DMS79 treated with DMSO at 0.1 percent for 48 hours (cell line): Measurements from ENCODE around the gene ITPKB.
"Not testable (repeated sequence)": the region's sequence is repeated elsewhere in the genome, so short reads cannot be mapped to it uniquely, and the experiment has no call there.

Experiments
- DNase-seq: peaks from one replicate; lab custom pipeline; 2025; lab: John Stamatoyannopoulos, UW

Gene ITPKB

DNA sequence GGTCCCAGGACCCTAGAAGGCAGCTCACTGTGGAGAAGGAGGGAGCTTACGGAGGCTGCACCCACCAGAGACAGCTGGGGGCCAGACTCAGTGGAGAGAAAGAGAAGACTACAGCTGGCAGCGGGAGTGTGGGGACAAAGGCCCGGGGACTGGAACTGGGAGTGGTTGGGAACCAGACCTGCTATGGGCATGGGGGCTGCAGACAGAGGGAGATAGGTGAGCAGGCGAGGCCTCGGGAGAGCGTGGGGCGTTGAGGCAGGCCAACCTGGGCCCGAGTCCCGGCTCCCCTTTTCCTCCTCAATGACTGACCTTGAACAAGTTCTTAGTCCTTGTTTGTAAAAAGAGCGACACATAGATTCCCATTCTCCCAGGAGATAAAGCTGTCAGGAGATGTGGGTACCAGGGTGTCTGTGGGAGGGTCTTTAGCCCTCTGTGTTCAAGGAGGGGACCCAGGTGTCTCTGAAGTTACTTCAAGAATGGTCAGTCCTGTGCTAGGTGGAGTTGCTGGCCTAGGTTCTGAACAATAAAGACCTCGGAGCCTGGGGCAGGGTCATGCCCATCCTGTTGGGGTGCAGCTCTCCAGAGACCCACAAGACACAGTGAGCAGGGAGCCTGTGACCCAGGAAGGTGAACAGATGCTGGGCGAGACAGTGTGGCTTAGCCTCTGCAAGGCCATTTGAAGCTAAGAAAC is 87.9 kb downstream of the ITPKB start:
- no peak for DNase-seq

DNA sequence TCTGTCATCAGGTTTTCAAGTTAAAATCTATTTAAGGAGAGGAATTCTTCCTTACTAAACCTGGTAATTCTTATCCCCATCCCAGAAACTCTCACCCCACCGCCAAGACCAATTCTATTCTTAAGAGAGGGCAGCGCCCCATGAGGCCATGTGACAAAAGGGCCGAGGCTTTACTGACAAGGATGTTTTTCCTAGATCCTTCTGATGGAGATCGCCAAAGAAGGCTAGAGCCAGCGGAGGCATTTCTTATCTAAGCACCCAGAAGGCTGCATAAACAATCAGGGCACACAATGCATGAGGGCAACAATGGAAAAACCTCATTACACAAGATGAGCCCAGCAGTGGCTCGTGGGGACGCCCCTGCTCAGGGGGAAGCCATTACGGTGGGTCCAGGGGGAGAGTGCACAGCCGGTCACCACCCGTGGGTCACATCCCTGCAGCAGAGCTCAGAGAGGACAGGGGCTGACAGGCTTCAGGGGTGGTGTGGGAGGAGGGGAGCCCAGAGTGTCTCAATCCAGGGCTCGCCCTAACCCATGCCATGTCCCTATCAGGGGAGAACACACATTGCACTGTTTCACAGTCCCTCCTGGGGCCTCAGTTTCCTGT is 88.7 kb downstream of the ITPKB start:
- no peak for DNase-seq

DNA sequence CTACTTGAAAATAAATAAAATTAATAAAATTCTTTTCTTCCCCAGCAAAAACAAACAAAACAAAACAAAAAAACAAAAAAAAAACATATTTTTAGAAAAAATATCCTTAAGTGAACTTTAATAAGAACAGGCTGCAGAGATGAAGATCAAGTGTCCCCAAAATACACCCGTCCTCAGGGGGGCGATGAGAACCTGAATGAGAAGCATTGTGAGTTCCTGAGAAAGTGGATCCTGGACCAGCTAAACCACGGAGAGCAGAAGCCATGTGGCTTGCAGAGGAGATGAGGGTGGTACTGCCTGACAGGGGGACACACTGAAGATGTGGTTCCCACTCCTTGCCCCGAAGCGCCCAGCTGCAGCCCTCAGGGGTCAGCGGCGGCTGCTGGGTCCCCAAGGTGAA is 89.3 kb downstream of the ITPKB start:
- peak; percentile 21 for DNase-seq

DNA sequence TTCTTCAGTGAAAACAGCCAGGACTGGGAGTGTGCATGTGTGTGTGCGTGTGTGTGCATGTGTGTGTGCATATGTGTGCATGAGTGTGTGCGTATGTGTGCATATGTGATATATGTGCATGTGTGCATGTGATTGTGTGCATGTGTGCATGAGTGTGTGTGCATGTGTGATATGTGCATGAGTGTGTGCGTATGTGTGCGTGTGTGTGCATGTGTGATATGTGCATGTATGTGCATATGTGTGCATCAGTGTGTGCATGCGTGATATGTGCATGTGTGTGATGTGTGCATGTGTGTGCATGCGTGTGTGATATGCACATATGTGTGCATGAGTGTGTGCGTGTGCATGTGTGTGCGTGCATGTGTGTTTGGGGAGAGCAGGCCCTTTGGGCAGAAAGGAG is 89.8 kb downstream of the ITPKB start:
- DNase-seq, result no peak

DNA sequence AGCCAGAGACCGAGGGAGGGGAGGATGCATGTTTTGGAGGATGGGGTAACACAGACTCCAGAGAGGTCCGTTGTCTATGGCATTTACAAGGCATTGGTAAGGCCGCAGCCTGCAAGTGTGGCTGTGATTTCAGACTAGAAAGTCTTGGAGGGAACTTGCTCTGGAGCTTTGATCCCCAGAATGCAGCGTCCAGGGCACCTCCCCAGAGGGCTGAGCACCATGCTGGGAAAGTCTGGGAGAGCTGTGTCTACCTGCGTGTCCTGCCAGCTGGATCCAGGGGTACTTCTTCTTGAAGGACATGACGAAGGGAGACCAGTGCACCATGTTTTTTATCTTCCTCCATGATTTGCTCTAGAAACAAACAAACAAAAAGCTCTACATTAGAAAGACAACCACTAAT is 90.7 kb downstream of the ITPKB start:
- no peak for DNase-seq

DNA sequence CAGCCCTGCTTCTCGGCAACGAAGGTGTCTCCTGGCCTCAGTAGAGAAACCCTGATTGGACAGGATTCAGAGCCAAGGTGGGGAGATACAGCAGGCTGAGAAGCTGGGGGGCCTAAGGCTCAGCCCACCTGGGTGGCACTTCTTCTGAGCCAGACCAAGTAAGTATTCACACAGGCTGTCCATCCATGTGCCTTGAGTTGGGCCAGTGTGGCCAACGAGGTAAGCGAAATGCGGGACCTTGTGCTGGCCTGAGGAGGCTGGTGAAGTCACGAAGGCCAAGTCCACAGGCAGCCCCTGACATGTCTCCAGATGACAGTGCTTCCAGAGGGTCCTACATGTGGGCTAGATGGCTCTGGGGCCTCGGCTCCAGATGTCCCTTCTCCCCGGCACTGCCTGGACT is 91.4 kb downstream of the ITPKB start:
- DNase-seq, result no peak

DNA sequence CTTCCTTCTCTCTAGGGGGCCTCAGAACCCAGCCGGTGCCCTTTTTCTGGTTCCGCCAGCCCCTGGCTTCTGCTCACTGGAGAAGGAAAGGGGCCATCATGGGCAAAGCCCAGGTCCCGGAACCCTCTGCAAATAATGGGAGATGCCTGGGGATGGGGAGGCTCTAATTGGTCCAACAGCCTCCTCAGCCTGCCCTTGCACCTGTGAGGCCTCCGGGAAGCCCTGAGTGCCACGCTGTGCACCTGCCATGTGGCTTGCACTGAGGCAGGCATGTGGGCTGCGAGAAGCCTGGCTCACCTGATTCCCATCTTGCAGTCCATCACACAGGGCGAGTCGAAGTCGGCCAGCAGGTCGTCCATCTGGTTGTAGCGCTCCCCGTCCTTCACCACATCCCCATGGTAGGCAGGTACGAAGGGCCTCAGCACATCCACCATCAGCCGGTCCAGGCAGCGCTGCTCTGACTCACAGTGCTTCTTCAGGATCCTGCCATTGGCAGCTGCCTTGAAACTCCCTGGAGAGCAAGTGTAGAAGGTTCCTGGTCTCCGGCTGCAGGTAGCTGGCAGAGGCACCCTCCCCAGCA is 92.1 kb downstream of the ITPKB start:
- DNase-seq, result no peak

DNA sequence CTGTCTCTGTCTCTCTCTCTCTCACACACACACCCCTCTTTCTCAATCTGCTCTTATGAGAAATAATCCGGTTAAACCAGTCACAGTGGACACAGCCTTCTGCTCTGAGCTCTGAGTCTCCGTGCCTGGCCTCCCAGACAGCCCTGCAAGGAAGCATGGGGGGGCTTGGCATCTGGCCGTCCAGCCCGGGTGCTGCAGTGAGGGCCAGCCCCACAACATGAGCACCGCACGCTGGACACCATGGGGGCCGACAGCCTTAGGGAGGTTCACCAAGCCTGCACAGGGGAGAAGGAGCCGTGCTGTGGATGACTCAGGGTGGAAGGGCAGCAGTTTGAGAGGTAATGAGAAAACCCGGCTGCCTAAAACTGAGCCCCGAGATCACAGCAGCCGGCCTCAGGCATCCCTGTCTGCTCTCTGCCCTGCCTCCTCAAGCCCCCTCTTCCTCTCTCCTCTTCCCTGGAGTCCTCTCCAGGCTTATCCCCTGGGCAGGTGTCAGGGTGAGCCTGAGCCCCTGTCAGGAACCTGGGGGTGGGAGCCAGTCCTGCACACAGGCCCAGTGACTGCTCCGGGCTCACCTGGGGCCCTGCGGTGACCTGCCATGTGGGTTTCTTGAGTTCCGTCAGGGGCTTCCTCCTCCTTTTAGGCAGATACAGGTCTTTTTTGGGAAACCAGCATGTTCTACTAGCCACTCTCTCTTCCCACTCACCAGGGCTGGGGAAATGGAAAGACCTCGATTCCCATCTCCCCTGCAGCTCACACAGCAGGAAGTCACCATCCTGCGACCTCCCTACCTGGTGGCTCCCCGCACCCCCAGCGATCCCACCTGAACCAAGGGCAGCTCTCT is 92.8 kb downstream of the ITPKB start:
- DNase-seq, result no peak

DNA sequence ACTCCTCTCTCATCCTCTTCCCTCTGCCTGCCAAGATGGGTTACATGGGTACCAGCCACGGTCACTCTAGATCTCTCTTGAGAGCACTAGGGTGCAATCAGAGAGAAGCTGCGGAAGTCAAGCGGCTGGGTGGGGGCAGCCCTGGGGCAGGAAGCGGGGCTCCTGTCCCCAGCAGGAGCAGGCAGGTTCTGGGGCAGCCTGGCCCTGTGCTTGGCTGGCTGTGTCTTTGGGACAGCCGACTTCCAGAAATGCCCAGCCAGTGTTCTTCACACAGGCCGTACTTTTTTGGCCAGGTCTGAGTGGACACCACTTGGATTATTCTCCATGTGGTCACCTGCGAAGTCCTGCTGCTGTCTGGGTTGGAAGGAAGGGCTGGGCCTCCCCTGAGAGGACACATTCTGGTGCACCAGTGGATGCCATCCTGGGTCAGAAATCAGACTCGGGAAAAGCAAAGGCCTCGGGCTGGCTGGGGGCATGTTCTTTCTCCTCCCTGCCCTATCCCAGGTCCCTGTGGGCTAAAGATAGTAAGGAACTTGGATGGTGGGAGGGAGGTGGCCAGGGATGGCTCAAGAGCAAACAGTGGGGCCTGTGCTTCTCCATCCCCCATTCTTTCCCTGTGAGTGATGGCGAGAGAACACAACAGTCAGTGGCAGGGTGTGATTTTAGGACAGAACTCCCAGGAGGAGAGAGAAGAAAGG is 93.7 kb downstream of the ITPKB start:
- DNase-seq, result no peak

DNA sequence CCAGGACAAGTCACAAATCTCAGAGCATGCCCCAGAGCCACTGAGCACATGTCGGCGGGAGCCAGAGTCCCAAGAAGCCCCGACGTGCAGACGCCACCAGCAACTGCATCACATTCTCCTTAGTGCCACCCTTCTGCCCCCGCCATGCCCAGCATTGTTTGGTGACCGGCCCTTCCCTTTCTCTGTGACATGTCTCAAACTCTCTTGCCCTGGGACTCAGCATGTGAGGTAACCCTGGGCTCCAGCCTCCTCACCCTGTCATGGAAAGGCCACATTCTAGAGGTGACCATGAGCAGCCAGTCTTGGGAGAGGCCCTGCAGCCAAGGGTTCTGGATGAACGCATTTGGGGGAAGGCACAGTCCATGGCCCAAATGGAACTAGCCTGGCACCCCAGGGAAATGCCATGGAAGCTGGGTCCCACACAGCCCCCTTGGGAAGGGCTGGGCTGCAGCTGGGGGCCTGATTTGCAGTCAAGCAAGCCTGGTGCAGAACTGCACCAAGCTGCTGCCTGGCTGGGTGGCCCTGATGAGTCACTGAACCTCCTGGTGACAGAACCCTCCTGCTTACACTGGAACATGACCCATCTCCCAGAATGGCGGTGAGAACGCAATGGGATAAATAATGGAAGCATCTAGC is 94.4 kb downstream of the ITPKB start:
- no peak for DNase-seq

DNA sequence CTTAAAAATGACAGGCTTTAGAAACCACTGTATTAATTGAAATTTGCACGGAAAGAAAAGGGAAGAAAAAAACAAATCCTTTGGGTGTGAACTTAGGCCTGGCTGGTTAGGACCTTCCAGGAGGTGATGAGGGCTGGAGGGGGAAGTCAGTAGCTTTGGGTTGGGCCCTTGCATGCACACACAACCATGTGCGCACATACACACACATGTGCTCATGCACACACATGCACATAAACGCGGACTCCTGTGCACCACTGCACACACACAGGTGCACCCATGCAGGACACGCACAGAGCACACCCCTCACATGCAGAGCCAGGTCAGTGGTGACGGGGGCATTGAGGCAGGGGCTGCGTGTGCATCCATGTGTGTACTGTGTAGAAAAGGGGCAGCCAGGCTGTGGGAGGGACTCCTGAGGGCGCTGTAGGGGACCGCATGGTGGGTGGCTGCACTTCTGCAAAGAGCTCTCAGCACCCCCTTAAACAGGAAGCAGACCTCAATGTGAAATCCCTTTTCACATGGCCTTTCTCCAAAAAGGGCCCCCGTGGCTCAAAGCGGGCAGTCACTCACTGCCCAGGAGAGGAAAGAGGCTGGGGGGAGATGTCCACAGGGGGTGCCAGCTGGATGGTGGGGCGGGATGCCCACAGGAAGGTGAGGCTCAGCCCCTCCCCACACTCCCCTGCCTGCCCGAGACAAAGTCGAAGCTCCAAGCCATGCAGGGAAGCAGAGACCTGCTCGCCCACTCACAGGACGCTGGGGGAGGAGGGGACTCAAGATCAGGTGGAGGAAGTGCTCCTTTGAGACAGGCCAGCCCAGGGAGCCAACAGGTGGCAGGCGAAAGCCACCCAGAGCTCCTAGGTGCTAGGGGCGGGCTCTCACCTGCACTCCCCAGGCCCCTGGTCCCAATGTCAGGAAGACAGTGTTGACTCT is 95.2 kb downstream of the ITPKB start:
- no peak for DNase-seq

DNA sequence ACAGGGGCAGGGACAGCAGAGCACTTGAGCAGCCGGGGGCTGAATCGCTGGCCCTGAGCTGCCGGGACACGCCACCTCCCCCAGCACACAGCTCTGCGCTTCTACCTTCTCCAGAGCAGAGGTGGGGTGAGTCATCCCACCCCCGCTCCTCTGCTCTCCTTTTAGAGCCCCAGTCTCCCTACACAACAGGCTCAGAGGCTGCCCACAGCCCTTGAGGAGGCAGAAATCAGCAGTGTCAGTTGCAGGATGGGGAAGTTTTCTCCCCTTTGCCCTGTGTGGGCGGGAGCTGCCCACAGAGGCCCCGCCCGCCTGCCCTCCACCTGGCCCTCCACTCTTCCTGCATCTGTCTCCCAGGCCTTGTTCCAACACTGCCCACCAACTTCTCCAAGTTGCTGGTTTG is 95.9 kb downstream of the ITPKB start:
- DNase-seq, result no peak

DNA sequence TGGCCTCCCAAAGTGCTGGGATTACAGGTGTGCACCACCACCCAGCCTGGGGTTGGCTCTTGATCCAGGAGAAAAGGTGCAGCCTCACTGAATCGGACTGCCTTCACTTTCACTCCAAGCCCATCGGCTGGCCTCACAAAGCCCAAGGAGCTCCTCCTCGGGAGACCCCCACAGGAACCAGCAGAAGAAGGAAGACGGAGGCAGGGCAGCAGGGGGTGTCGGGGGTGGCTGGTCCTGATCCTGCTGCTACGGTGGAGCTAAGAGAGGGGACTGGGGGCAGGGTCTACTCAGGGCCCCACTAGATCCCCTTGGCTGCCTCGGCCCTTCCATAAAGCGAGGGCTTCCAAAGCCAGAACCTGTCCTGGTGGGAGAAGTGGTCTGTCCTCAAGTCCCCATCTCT is 96.7 kb downstream of the ITPKB start:
- DNase-seq, result no peak

DNA sequence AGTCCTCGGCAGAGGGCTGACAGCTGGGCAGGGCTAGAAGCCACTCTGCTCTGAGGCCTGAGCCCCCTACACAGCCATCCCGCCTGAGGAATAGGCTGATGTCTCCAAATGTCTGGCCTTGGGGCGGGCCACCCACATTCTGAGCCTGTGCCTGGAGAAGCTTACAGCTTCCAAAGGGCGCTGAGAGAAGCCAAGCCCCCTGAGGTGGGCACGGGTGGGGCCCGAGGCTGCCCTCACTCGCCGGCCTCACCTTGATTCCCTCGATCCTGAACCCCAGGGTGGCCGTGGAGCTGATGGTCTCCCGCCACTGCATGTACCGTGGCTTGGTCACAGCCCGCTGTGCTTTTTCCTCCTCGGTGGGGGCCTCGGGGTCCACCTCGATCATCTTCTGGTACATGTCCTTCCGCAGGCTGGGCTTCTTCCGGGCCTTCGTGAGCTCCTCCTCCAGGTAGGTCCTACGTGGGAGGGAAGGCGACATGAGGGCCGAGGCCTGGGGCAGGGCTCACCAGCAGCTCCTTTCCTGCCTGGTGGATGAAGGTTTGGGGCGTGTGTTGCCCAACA is 97.3 kb downstream of the ITPKB start:
- no peak for DNase-seq

DNA sequence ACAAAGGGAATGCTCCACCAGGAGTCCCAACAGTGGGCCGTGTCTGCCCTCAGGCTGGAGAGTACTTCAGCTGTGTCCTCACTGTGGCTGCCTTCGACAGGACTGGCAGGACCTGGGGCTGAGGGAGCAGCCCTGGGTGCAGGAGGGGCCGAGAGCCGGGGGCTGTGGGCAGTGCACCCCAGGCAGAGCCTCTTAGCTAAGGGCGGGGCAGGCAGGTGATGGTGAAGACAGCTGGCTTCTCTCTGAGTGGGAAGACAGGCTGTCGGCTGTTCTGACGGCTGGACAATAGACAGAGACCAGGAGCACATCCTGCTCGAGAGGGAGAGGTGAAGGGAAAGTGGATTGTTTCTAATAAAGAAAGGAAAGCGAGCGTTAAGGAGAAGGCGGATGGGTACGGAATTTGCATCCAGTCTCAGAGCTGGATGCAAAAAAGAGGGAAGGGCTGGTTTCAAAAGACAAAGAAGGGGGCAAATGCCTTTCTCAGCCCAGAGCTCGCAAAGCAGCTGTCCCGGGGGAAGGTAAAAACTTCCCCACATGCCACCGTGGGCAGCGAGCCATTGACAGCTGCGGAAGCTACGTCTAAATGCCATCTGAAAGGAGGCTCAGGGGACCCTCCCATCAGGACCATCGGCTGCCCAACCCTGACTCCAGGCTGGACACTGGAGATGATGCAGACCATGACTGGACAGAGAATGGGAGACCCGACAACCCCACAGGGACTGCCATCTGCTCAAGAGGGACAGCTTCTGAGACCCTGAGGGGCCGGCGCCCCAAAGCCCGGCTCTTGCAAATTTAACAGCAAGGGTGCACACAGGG is 98.6 kb downstream of the ITPKB start:
- no peak for DNase-seq

DNA sequence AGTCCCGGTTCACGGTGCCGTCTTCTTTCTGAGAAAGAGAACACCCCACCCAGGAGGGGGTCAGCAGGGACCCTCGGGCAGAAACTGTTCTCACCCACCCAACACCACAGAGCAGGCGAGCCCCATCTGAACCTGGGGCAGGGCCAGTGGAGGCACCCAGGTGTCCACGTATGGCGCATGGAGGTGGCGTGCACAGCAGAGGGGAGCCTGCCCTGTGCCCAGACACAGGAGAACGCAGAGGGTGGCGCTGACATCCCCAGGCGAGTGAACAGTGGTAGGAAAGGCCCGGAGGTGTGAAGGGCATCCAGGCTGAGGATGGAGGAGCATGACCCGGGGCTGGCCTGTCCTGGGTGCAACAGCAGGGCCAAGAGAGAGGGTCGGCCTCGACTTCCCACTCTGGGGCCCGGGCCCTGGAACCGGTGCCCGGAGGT is 99.4 kb downstream of the ITPKB start:
- no peak for DNase-seq

DNA sequence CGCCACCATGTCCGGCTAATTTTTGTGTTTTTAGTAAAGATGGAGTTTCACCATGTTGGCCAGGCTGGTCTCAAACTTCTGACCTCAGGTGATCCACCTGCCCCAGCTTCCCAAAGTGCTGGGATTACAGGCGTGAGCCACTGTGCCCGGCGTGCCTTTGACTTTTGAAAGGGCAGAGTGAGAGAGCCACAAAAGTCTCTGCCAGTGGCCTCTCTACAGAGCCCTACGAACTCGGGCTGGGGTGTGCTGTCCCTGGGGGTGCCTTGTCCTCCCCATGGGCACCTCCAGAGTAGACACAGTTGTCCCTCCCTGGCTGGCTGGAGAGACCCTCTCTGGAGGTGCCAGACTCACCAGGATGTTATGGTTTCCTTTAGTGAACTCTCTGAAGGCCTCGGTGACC is 99.9 kb downstream of the ITPKB start:
- DNase-seq, result not testable (repeated sequence)

DNA sequence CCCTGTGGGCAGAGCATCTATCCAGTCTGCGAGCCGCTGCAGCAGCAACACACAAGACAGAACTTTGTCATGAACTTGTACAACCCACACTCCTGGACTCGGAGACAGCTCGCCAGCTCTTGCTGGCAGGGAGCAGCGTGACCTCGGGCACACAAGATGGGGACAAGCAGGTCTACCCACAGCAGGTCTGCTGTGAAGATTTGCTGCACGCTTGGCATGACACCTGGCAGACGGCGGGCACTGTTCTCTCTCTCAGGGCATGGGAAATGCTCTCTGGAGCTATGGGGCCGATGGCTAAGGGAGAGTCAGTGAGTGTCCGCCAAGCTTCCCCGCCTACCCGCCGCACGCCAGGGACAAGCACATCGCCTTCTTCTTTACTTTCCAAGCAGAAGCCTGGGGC is 100.5 kb downstream of the ITPKB start:
- no peak for DNase-seq

DNA sequence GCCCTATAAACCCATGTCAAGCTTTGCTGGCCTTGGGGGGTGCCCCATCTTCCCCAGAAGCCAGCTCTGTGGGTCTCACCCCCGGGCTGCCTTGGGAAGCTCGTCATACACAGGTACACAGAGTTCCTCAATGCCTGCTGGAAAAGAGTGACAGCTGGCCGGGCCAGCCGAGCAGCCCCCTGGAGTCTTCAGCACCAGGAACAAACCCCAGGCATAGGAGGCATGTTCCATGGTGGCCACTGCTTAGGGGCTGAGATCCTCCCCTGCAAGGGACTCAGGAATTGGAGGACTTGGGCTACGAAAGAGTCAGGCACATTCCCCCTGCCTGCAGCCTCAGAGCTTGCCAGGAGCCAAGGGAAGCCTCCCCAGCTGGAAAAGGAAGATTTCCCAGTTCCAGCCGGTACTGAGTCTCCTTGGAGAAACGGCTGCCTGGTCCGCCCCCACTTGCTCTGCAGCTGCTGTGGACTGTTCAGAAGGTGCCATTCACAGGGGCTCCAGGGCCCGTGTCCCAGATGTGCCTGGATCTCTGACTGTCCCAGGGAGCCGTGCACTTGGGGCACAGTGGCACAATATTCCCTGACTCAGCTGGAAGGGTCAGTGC is 101.0 kb downstream of the ITPKB start:
- no peak for DNase-seq
